Measurements from ENCODE around the gene AHRR.

DNA sequence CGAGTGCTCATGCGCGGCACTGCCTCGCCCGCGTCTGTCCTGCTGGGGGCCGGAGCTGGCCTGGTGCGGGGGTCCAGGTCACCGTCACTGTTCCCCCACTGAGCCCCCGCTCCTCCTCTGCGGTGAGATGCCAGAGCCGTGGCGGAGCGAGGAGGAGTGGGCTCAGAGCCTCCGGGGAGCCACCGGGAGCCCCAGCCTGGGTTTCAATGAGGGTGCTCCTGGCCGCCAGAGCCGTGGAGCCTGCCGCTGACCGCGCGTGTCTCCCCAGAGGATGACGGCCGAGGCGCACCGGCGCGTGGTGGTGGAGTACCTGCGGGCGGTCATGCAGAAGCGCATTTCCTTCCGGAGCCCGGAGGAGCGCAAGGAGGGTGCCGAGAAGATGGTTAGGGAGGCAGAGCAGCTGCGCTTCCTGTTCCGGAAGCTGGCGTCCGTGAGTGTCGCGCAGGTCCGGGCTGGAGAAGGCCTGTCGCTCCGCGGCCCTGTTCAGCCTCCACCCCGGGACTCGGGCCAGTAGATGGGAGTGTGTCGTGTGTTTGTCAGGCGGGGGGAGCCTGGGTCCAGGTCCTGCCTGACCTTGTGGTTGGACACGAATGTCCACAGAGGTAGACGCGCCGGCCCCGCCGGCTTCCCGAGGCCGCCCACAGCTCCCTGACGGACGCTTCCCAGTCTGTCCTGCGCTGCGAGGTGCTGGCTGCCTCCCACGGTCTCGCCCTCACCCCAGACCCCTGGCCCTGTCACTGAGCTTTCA is 143.5 kb downstream of the AHRR start:
- no peak for TF ChIP-seq POLR2A (IDR thresholded peaks at IDR 0.05)
- no peak for TF ChIP-seq CTCF (IDR thresholded peaks at IDR 0.05)
- no peak for TF ChIP-seq POLR2AphosphoS5 (IDR thresholded peaks at IDR 0.05)

Measured in transverse colon (tissue), 4 donors.